Left lung (tissue), 10 donors: ENCODE measurements around the gene ZNF526. TPM values are rescaled to one million over a fixed set of nuclear protein-coding genes. Genes with fewer than 3 reads are reported as not detected.

Source experiments
- ATAC-seq: fragments of 200-7000 bp; cut with Tn5 transposase; one replicate; pipeline ENCODE4 v1.9.1; 2020; ENCODE audit warnings: moderate library complexity
- DNase-seq, 4 donors: peaks; one replicate each; pipeline ENCODE4 v3.0.0-alpha.2; 2013 to 2020
- H3K27ac ChIP-seq, 2 donors: fragments of 200-600 bp; sonication (generic) in 1 of 2; one replicate each; pipeline versions ENCODE4 v1.5.0 to v1.8.0; 2020 to 2021
- H3K27me3 ChIP-seq, 2 donors: fragments of 200-600 bp; sonication (generic) in 1 of 2; one replicate each; pipeline versions ENCODE4 v1.5.0 to v1.8.0; 2020 to 2021
- H3K36me3 ChIP-seq, 2 donors: fragments of 200-600 bp; sonication (generic) in 1 of 2; one replicate each; pipeline versions ENCODE4 v1.5.0 to v1.8.0; 2020 to 2021
- H3K4me1 ChIP-seq, 2 donors: fragments of 200-600 bp; one replicate each; pipeline ENCODE4 v1.8.0; 2021
- H3K4me3 ChIP-seq, 2 donors: fragments of 200-600 bp; sonication (generic) in 1 of 2; one replicate each; pipeline versions ENCODE4 v1.5.0 to v1.8.0; 2020 to 2021; ENCODE audit warnings: mild to moderate bottlenecking in 1 of 2
- H3K9me3 ChIP-seq, 2 donors: fragments of 200-600 bp; sonication (generic) in 1 of 2; one replicate each; pipeline versions ENCODE4 v1.5.0 to v1.8.0; 2020 to 2021
- CTCF ChIP-seq, 2 donors: fragments of 200-600 bp; sonication (generic) in 1 of 2; IDR thresholded peaks; one replicate each; pipeline versions ENCODE4 v1.5.0 to v1.8.0; 2021; ENCODE audit warnings: antibody characterized with exemption in 2 of 2
- intact Hi-C, 2 donors: fragments of 100-400 bp; cut with DNase I; formaldehyde crosslinking; loops; one replicate each; pipeline versions ENCODE4 v1.11.2 to v1.14.2; 2022
- polyA plus RNA-seq, 6 donors: library from polyadenylated mRNA; unstranded; fragments of 120-200 nt; gene quantifications; one replicate each; pipeline ENCODE4 v1.2.1, GENCODE V29; 2013; ENCODE audit not compliant: insufficient read length in 6 of 6
- total RNA-seq, 2 donors: library from RNA; stranded (reverse); fragmentation: NEBNext Ultra II Directional; extraction: Animal tissue kit (Norgen Biotek cat#: 25700); gene quantifications; one replicate each; pipeline ENCODE4 v1.2.1, GENCODE V29; 2021
- donor health status: DM: no; HTN: yes; CAD: no.
- donor health status: DM: no; HTN: no; CAD: no.

The ZNF526 gene
- total and polyA plus RNA-seq, 8 donors, result 8.1 to 12.7 (median 9.1) TPM

- Histone ChIP-seq H3K27ac (peak within 1 kb of the TSS; percentile 90 to 97), H3K27me3 (no peaks in the 10 kb centered on the region), H3K4me3 (peak within 1 kb of the TSS; percentile 72 to 99), H3K36me3 (peaks cover 5 to 28% of the 10 kb centered on the region in 2 donors), H3K9me3 (no peaks in the 10 kb centered on the region), H3K4me1 (peaks cover 21 to 76% of the 10 kb centered on the region in 2 donors)
- ATAC-seq (peak; percentile 77), DNase-seq (peak; percentile 88 to 99 (median 97))
- intact Hi-C loops, result no loop called here
- no peak for TF ChIP-seq CTCF (IDR thresholded peaks at IDR 0.05)
These were observed 2.3 kb upstream of the ZNF526 start, which contains the start of gene DEDD2 for GRCh38 chr19:42217520-42218437. Gene DEDD2 (minus strand): TSS chr19:42217677. CDS start chr19:42217007, 670 bp downstream.

- peak overlapping the region; percentile 61 to 80 for H3K4me3 ChIP-seq
- intact Hi-C loops, result no loop called here
- no peak for ATAC-seq
These were observed 612 bp downstream of the ZNF526 start for GRCh38 chr19:42220751-42221097.

GRCh38 chr19:42224940-42225717 lies 5.0 kb downstream of the ZNF526 start:
- H3K4me1 ChIP-seq, result peaks cover 7 to 19% of the 10 kb centered on the region in 2 donors
- H3K9me3 ChIP-seq, result no peaks in the 10 kb centered on the region
- intact Hi-C loops, result no loop called here
- TF ChIP-seq CTCF (IDR thresholded peaks at IDR 0.05), result no peak
- DNase-seq (no peak), ATAC-seq (no peak)
- no peak overlapping the region for H3K27ac ChIP-seq
- no peak overlapping the region for H3K4me3 ChIP-seq
- H3K27me3 ChIP-seq, result no peaks in the 10 kb centered on the region
- peaks cover 0 to 62% of the 10 kb centered on the region in 2 donors for H3K36me3 ChIP-seq

More at GRCh38 chr19:42220751-42221097, 612 bp downstream of the ZNF526 start:
- peak in 1 of 4 donors; percentile 17 for DNase-seq
- Histone ChIP-seq H3K36me3 (peaks cover 0 to 19% of the 10 kb centered on the region in 2 donors), H3K27me3 (no peaks in the 10 kb centered on the region), H3K4me1 (peaks cover 20 to 49% of the 10 kb centered on the region in 2 donors), H3K27ac (peak overlapping the region; percentile 90), H3K9me3 (no peaks in the 10 kb centered on the region)
- no peak for TF ChIP-seq CTCF (IDR thresholded peaks at IDR 0.05)

GRCh38 chr19:42225718-42226292 lies 5.7 kb downstream of the ZNF526 start:
- intact Hi-C loops, result no loop called here
- DNase-seq (peak in 1 of 4 donors; percentile 79), ATAC-seq (no peak)
- Histone ChIP-seq H3K4me1 (peaks cover 5 to 16% of the 10 kb centered on the region in 2 donors), H3K27ac (no peak overlapping the region), H3K27me3 (no peaks in the 10 kb centered on the region), H3K9me3 (no peaks in the 10 kb centered on the region), H3K4me3 (no peak overlapping the region), H3K36me3 (peaks cover 0 to 69% of the 10 kb centered on the region in 2 donors)
- TF ChIP-seq CTCF (IDR thresholded peaks at IDR 0.05), result no peak
